Measurements from ENCODE around the gene SYNE3.

- TF ChIP-seq SP1 (IDR thresholded peaks at IDR 0.05): no peak
- TF ChIP-seq CTCF (IDR thresholded peaks at IDR 0.05; ENCODE audit: low read depth, low read length, missing input control): no peak
- TF ChIP-seq REST (IDR thresholded peaks at IDR 0.05): no peak
- no peak for TF ChIP-seq HNF4A (conservative IDR thresholded peaks at IDR 0.05)
- no peak for TF ChIP-seq MAX (IDR thresholded peaks at IDR 0.05)
- TF ChIP-seq GABPA (IDR thresholded peaks at IDR 0.05 in 1 of 2, conservative IDR thresholded peaks at IDR 0.05 in 1 of 2): no peak
- TF ChIP-seq RAD21 (IDR thresholded peaks at IDR 0.05): no peak
- TF ChIP-seq FOXA1 (IDR thresholded peaks at IDR 0.05): no peak
- TF ChIP-seq RXRA (IDR thresholded peaks at IDR 0.05): no peak
- no peak for TF ChIP-seq TAF1 (conservative IDR thresholded peaks at IDR 0.05)
- no peak for TF ChIP-seq JUND (IDR thresholded peaks at IDR 0.05)
Measured at GRCh38 chr14:95503365-95504134, 12.9 kb downstream of the SYNE3 start.

All from liver (tissue), 3 donors.